Epithelial cell of prostate (primary cell): ENCODE data around the gene FAAP20.
"Not testable (repeated sequence)": the region's sequence is repeated elsewhere in the genome, so short reads cannot be mapped to it uniquely, and the experiment has no call there.

Source experiments
- DNase-seq: peaks from one replicate; pipeline ENCODE4 v3.0.0-alpha.2; 2011; ENCODE audit warnings: low read depth, low spot score
- H3K27ac ChIP-seq: fragments of 450-650 bp; 2 replicates; pipeline ENCODE4 v1.5.1; 2017; ENCODE audit warnings: mild to moderate bottlenecking

FAAP20 gene

GRCh38 chr1:2166254-2166653 lies 28.3 kb downstream of the FAAP20 start:
- no peak for DNase-seq
- no peak overlapping the region for H3K27ac ChIP-seq

DNA sequence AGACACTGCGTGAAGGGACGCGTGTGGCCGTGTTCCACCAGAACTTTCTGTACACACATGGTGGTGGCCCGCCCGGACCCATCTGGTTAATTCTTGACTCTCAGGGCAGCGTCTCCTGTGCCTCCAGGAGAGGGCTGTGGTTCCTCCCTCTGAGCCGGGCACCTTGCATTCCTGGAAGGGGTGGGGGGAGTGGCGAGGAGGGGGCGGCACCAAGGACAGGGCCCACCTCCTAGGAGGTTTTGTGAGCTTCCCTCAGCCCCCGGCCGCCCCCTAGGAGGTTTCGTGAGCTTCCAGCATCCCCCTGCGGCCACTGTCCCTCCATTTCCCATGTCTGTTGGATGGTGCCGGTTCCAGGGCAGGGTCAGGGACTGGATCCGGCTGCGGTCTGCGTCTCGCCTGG lies 28.9 kb downstream of the FAAP20 start:
- no peak for DNase-seq
- H3K27ac ChIP-seq, result no peak overlapping the region

DNA sequence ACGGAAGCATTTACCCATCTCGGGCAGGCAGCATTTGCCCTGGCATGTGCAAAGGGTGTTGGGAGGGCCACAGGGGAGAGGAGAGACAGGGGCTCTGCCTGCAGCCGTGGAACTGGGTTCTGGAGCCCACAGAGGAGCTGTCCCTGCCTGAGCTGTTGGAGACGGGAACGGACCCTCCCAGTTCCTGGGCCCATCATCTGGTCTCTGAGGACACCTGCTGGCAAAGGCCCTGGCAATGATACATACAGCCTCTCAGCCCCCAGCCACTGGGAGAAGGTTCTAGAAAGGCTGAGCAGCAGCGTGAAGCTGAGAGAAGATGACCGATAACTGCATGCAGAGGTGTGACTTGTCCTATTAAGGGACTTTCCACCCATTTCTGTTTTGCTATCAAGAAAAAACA lies 31.4 kb downstream of the FAAP20 start:
- no peak overlapping the region for H3K27ac ChIP-seq

DNA sequence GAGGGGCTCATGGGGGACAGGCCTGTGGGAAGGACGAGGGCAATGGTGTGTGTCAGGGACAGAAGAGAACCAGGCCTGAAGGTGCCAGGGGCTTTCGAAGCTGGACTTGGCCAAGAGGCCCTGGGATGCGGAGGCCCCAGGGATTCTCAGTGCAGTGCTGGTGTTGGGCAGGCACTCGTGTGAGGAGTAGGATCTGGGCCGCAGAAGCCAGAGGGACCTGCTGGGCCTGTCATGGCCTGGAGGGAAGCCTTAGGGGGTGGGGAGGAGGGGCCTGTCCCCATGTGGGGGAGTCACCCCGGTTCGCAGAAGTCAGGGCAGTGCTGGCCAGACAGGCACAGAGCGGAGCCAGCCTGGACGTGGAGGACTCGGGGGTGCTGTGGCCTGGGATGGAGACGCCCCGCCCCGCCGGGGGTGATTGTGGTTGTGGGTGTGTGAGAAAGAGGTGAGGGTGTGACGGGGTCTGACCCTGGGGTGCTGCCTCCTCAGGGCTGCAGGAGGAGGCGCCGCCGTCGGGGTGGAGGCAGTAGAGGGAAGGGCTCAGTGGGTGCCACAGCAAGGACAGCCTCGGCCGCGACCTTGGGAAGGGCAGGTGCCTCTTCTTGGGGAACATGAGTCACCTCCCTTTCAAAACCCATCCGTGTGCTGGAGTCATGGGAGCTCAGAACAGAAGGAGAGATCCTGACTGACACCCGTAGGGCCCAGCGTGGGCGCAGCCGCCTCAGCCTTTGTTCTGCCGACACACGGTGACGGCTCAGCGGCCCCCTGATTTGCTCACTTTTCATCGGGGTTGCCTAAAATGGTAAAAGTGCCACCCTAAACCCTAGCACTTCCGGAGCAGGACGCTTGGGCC lies 33.9 kb downstream of the FAAP20 start:
- DNase-seq, result no peak
- no peak overlapping the region for H3K27ac ChIP-seq

More for the DNA sequence above, 31.4 kb downstream of the FAAP20 start:
- no peak for DNase-seq

DNA sequence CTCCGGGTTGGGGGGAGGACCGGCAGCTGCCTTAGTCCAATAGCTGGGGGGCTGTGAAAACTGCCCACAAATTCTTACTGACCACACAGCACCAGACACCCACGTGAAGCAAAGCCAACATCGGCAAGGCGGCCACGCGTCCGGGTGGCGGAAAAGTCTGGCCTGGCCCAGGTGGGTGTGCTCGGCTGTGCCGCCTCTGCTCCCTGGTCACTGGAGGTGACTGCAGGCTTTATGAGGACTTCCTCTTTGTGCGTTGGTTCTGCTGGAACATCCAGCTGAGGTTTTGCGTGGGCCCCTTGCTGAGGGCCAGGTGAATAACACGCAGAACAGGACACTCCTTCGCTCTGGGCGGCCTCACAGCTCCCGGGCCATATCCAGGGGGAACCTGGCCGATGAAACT lies 35.4 kb downstream of the FAAP20 start:
- no peak overlapping the region for H3K27ac ChIP-seq
- DNase-seq, result no peak

DNA sequence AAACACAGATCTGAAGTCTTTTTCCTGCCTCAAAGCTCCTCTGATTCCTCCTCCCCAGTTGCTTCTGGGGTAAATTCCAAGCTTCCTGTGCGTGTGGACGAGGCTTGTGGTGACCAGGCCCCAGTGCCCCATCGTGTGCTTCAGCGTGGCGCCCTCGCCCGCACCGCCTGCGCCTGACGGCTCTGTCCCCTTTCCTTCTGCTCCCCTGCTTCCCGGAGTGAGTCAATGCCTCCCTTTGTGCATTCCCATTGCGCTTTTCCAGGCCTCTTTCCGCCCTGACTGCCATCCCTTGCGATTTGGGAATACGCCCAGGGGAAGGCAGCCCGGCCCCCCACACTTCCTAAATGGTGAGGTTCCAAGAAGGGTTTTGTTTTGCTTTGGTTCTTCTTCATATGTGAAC lies 36.3 kb downstream of the FAAP20 start:
- H3K27ac ChIP-seq, result no peak overlapping the region
- no peak for DNase-seq

DNA sequence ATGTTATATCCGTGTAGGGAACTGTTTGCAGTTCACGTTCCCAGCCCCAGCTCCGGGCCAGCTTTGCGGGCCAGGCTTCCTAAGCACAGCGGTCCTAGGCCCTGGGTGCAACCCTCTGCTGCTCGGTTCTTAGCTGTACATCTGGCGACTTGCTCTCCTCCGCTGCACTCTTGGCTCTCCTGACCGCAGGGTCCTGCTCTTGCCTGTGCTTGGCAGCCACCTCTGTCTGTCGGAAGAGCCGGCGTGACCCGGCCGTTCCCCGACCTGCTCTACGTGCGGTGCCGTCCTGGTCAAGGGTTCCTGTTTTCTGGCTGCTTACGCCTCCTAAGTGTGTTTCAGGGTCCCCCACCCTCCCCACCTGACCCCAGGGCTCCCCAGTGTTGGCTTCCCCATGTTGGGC lies 36.7 kb downstream of the FAAP20 start:
- DNase-seq, result no peak
- no peak overlapping the region for H3K27ac ChIP-seq

DNA sequence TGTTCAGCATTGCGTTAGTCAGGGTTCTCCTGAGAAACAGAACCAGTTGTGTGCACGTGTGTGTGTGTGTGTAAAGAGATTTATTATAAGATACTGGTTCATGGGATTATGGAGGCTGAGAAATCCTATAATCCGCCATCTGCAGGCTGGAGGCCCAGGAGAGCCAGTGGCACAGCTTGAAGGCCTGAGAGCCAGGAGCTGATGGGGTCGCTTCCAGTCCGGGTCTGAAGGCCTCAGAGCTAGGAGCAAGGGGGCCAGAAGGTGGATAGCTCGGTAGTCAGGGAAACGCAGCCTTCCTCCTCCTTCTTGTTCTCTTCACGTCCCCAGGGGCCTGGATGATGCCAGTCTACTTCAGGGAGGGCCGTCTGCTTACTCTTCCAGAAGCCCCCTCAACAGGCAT lies 37.7 kb downstream of the FAAP20 start:
- no peak overlapping the region for H3K27ac ChIP-seq
- DNase-seq, result no peak

DNA sequence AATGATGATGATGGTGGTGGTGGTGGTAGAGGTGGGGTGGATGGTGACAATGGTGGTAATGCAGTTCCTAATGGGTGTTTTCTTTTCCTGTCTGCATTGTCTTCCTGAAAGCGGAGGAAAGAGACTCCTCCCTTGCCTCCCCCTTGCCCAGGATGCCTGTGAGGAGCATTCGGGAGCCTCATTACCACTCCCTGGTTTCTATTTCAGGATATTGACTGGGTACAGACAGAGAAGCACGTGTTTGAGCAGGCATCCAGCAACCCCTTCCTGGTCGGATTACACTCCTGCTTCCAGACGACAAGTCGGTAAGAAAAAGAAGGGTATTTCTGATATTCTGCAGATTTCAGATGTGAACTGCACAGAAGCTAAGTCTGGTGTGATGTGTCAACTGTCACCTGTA lies 38.8 kb downstream of the FAAP20 start:
- no peak for DNase-seq

GRCh38 chr1:2155147-2155598 lies 39.4 kb downstream of the FAAP20 start:
- DNase-seq, result no peak
- no peak overlapping the region for H3K27ac ChIP-seq

More for the DNA sequence above, 38.8 kb downstream of the FAAP20 start:
- no peak overlapping the region for H3K27ac ChIP-seq

GRCh38 chr1:2154022-2154421 lies 40.5 kb downstream of the FAAP20 start:
- H3K27ac ChIP-seq, result no peak overlapping the region

DNA sequence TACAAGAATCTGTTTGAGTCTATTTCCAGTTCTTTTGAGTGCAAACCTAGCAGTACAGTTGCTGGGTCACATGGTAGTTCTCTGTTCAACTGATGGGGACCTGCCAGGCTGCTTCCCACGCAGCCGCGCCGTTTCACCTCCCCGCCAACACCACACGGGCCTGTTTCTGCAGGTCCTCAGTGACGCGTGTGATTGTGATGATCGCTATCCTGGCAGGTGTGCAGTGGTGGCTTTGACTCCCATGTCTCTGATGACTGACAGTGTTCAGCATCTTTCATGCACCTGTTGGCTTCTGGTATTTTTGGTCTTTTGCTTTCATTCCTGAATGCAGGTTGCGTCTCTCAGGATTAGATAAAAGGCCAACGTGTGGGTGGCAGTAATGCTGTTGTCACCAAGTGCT lies 41.6 kb downstream of the FAAP20 start:
- H3K27ac ChIP-seq, result no peak overlapping the region
- DNase-seq, result no peak

More at GRCh38 chr1:2154022-2154421, 40.5 kb downstream of the FAAP20 start:
- no peak for DNase-seq

- DNase-seq, result no peak
- no peak overlapping the region for H3K27ac ChIP-seq
These were observed 42.7 kb downstream of the FAAP20 start for GRCh38 chr1:2151911-2152310.

DNA sequence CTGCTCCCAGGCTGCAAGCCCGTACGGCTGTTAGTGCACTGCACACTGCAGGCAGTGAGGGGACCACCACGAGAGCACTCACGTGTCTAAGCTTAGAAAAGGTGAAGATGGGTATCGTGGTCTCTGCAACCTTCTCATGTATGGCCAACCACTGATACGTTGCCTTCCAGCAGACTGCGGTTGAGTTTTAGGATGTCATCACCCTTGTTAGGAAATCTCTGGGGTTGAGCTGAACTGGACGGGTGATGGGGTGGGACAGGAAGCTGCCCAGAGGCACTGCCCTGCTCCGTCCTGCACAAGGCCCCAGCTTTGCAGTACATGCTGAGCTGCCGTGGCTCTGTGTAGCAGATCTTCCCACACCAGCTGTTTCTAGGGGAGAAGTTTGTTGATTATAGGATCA lies 43.3 kb downstream of the FAAP20 start:
- no peak for DNase-seq
- no peak overlapping the region for H3K27ac ChIP-seq

DNA sequence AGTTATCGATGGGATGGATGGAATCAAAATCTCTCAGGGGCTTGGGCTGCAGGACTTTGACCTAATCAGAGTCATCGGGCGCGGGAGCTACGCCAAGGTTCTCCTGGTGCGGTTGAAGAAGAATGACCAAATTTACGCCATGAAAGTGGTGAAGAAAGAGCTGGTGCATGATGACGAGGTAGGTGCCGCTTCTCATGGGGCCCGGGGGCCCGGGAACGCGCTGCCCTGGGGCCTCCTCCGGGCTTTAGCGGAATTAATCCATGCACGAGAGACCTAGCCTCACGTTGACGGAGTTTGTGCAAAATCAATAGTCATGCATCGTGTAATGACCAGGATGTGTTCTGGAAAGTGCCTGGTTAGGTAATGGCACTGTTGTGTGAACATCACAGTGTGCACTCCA lies 43.8 kb downstream of the FAAP20 start:
- H3K27ac ChIP-seq, result no peak overlapping the region
- no peak for DNase-seq

DNA sequence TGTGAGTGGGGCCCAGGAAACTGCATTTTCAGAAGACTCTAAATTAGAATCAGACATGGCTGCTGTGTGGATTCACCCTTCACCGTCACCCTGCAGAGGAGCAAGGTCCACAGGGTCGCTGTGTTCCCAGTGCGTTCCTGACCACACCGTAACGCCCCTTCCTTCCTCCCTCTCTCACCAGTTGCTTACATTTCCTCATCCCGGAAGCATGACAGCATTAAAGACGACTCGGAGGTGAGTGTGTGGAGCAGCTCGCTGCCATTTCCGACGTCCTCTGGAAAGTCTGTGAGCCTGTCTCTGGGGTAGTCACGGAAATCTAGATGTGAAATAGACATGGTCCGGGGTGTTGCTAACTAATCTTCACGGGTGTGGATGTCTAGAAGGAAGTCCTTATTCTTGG lies 45.9 kb downstream of the FAAP20 start:
- no peak overlapping the region for H3K27ac ChIP-seq
- DNase-seq, result no peak

- H3K27ac ChIP-seq, DNase-seq: not testable (repeated sequence)
These were observed 46.7 kb downstream of the FAAP20 start for GRCh38 chr1:2147869-2148268.

GRCh38 chr1:2146836-2147517 lies 47.6 kb downstream of the FAAP20 start:
- DNase-seq, result no peak
- no peak overlapping the region for H3K27ac ChIP-seq

DNA sequence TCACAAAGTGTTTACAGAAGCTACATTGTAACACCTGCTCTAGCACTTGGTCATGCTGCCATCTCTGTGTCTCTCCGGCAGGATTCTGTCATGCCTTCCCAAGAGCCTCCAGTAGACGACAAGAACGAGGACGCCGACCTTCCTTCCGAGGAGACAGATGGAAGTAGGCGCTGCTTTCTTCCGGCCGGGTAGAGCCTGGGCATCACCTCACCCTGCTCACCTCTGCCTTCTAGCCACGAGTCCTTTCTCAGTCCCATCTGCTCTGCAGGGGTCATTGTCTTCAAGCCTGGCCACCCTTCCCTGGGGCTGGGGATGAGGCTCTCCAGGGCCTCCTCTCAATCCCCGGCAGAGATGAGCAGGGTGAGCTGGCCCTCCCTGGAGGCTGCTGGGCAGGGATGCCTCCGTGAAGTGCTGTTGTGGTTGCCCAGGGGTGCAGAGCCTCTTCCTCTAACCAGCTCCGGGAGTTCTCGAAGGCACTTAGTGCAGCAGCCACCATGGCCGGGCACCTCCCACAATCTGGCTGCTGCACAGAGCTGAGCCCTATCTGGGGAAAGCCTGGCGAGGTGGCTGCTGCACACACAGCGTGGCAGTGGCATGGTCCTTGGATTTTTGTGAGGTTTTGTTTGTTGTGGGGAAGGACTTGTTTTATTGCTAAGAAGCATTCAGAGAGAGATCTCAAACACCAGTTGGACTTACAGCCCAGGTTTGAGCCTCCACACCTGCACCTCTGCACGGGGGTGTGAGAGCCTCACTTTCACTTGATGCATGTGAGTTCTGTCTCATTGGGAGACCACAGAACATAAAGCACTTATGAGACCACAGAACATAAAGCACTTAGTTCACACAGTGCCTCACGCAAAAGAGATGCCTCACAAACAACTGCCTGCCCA lies 48.4 kb downstream of the FAAP20 start:
- no peak overlapping the region for H3K27ac ChIP-seq
- no peak for DNase-seq

DNA sequence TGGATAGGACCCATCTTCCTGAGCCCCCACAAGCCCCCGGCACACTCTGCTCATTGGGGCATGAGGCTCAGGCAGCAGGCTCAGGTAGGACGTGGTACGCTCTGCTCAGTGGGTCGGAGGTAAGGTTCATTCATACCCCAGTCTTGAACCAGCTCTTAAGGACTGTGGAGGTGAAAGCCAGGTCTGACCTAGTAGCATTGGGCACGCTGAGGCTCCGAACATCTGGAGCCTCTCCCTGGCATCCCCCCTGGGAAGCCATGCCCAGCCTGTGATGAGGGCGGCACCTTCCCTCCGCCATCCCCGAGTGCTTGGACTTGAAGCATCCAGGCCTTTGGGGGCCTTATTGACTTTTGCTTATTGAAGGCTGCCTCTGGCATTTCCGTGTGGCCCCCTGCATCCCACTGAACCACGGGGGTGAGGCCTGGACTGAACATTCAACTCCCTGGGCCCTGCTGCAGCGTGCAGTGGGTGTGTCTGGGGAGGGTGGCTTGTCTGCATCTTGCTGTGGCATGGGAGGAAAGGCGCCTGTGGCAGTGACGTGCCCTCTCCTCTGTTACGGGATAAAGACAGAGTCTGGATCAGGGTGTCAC lies 50.0 kb downstream of the FAAP20 start:
- no peak overlapping the region for H3K27ac ChIP-seq

More for the DNA sequence above, 50.0 kb downstream of the FAAP20 start:
- no peak for DNase-seq
